Measurements from ENCODE around the gene WEE2. TPM values are rescaled to one million over a fixed set of nuclear protein-coding genes. Genes with fewer than 3 reads are reported as not detected.

The WEE2 gene
- total and polyA plus RNA-seq, 7 donors: 0.20 TPM; not detected in 6

DNA sequence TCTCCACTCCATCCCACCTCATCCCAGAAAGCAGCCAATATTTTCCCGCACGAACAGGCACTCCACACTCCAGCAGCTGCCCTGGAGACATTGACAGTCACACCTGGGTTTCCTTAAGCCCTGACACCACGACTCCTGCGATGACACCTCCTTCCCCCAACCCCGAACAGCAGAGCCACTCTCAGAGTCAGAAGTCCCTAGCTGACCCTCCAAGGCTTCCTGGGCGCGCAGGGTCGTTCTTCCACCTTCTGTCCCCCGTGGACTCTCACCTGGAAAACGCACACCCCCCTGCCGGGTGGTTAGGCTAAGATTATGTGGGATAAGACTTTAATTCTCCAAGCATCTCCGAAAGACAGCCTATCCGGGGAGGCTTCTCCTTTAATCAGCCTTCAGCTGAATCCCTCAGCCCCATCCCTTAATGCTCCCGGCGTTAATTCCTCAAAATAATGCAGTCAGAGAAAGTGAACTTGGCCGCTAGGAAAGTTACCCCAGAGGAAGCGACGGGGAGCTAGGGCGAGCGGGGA, 7.2 kb upstream of the WEE2 start:
- Histone ChIP-seq H3K9me3 (no peaks in the 10 kb centered on the region), H3K27ac (peak overlapping the region; percentile 81 to 90 (median 84)), H3K27me3 (no peaks in the 10 kb centered on the region), H3K4me1 (peaks cover 0 to 20% (median 19%) of the 10 kb centered on the region in 4 donors), H3K4me3 (peak overlapping the region; percentile 66 to 99 (median 84)), H3K36me3 (no peaks in the 10 kb centered on the region)
- DNase-seq: no peak
- WGBS, 2 donors: 4 to 10% methylated on average over 20 of the region's 20 CpGs
- intact Hi-C loops (cut with DNase I): loop anchor here (5.0 kb wide), 1 partner anchor 44 kb away; no protein-coding TSS in a partner anchor
- TF ChIP-seq POLR2AphosphoS5 (IDR thresholded peaks at IDR 0.05) (no peak), POLR2A (IDR thresholded peaks at IDR 0.05) (no peak), EP300 (IDR thresholded peaks at IDR 0.05) (no peak)
- TF ChIP-seq, protein P1, sequence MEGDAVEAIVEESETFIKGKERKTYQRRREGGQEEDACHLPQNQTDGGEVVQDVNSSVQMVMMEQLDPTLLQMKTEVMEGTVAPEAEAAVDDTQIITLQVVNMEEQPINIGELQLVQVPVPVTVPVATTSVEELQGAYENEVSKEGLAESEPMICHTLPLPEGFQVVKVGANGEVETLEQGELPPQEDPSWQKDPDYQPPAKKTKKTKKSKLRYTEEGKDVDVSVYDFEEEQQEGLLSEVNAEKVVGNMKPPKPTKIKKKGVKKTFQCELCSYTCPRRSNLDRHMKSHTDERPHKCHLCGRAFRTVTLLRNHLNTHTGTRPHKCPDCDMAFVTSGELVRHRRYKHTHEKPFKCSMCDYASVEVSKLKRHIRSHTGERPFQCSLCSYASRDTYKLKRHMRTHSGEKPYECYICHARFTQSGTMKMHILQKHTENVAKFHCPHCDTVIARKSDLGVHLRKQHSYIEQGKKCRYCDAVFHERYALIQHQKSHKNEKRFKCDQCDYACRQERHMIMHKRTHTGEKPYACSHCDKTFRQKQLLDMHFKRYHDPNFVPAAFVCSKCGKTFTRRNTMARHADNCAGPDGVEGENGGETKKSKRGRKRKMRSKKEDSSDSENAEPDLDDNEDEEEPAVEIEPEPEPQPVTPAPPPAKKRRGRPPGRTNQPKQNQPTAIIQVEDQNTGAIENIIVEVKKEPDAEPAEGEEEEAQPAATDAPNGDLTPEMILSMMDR (IDR thresholded peaks at IDR 0.05): no peak

DNA sequence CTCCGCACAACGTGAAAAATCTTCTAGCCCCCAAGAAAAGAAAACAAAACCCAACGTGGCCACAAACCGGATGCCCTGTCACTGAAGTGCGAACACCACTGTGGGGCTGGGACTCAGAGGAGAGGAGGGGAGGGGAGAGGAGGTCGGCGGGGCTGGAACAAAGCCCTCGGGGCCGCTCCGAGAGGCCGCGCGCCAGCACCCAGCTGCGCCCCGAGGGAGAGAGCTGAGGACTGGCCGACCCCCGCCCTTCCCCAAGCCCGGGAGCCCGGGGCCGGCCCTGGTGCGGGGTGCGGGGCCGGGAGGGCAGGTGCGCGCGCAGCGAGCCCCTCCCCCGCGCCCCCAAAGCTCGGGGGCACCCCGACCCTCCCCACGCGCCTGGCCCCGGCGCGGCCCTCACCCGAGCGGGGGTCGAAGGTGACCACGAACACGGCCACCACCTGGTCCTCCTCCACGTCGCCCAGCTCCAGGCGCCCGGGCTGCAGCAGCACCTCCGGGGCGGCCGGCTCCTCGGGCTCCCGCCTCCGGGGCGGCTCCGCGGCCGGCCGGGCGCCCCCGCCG, 6.6 kb upstream of the WEE2 start:
- DNase-seq: peak; percentile 70
- TF ChIP-seq POLR2A (IDR thresholded peaks at IDR 0.05) (no peak), POLR2AphosphoS5 (IDR thresholded peaks at IDR 0.05) (peak in 1 of 4 donors; percentile 14), EP300 (IDR thresholded peaks at IDR 0.05) (no peak)
- TF ChIP-seq, protein P1 (IDR thresholded peaks at IDR 0.05): no peak
- Histone ChIP-seq H3K4me1 (peaks cover 0 to 20% (median 19%) of the 10 kb centered on the region in 4 donors), H3K27ac (peak overlapping the region; percentile 81 to 90 (median 84)), H3K9me3 (no peaks in the 10 kb centered on the region), H3K4me3 (peak overlapping the region; percentile 66 to 99 (median 84)), H3K27me3 (no peaks in the 10 kb centered on the region), H3K36me3 (no peaks in the 10 kb centered on the region)
- WGBS, 2 donors: 0 to 1% methylated on average over 59 of the region's 59 CpGs
- intact Hi-C loops (cut with DNase I): loop anchor here (5.0 kb wide), 1 partner anchor 44 kb away; no protein-coding TSS in a partner anchor

DNA sequence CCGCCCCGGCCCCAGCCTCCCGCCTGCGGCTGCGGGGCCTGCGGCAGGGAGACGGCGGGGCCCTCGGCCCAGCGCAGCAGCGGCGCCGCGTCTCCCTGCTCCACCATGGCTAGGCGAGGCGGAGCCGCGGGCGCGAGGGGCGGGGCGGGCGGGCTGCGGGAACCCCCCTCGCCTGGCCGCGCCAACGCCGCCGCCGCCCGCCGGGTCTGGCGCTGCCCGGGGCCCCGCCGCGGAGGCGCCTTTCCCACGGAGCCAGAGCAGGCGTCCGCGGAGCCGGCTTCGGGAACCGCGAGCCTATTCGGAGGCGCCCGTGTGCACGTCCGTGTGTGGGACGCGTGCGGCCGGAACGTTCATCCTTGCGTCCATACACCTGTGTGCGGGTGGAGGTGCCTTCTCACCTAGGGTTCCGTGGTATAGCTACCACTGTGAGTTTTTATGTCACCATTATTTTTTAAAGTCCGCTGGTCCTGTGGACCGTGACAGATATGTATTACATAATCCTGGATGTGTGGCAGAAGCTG, 6.0 kb upstream of the WEE2 start, which contains the start of gene DENND11:
Gene DENND11 (minus strand): TSS at position 120 of the 521 bp plus-strand sequence. CDS start 13 bp downstream, at position 107.
- peak within 1 kb of the TSS; percentile 81 to 90 (median 84) for H3K27ac ChIP-seq
- no peak for TF ChIP-seq EP300 (IDR thresholded peaks at IDR 0.05)
- no peak for TF ChIP-seq POLR2A (IDR thresholded peaks at IDR 0.05)
- no peak for TF ChIP-seq POLR2AphosphoS5 (IDR thresholded peaks at IDR 0.05)
- TF ChIP-seq, protein P1 (IDR thresholded peaks at IDR 0.05): no peak
- no peaks in the 10 kb centered on the region for H3K27me3 ChIP-seq
- peak within 1 kb of the TSS; percentile 66 to 99 (median 84) for H3K4me3 ChIP-seq
- intact Hi-C loops (cut with DNase I): loop anchor here (5.0 kb wide), 1 partner anchor 45 kb away; no protein-coding TSS in a partner anchor
- no peaks in the 10 kb centered on the region for H3K9me3 ChIP-seq
- no peak for DNase-seq
- H3K4me1 ChIP-seq: peaks cover 0 to 20% (median 19%) of the 10 kb centered on the region in 4 donors
- 0 to 1% methylated on average over 62 of the region's 62 CpGs for WGBS, 2 donors
- H3K36me3 ChIP-seq: no peaks in the 10 kb centered on the region

DNA sequence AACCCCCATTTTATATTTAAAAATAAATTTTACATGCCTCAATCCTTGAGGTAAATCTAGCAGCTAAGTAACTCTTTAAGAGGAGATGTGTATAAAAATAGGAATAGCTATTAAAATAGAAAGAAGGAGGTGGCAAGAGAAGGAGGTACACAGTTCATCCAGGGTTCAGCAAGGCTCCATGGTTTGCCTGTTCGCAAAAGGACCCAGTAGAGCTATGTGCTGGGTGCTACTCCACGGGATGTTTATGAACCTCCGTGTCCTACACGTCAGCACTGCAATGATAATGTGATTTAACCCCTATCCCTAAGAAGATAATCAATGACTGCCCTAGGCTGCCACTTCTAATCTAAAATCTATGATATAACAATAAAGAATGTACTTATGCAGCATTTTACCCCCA, 5.3 kb upstream of the WEE2 start:
- H3K9me3 ChIP-seq: no peaks in the 10 kb centered on the region
- H3K36me3 ChIP-seq: no peaks in the 10 kb centered on the region
- peak overlapping the region; percentile 59 to 99 (median 84) for H3K4me3 ChIP-seq
- TF ChIP-seq EP300 (IDR thresholded peaks at IDR 0.05) (no peak), POLR2A (IDR thresholded peaks at IDR 0.05) (no peak), POLR2AphosphoS5 (IDR thresholded peaks at IDR 0.05) (no peak)
- 27 to 67% methylated on average over 4 of the region's 4 CpGs for WGBS, 2 donors
- DNase-seq: no peak
- H3K27ac ChIP-seq: peak overlapping the region in 1 of 4 donors; percentile 81
- no peaks in the 10 kb centered on the region for H3K27me3 ChIP-seq
- peaks cover 0 to 20% (median 19%) of the 10 kb centered on the region in 4 donors for H3K4me1 ChIP-seq
- intact Hi-C loops (cut with DNase I): loop anchor here (5.0 kb wide), 1 partner anchor 46 kb away; no protein-coding TSS in a partner anchor

DNA sequence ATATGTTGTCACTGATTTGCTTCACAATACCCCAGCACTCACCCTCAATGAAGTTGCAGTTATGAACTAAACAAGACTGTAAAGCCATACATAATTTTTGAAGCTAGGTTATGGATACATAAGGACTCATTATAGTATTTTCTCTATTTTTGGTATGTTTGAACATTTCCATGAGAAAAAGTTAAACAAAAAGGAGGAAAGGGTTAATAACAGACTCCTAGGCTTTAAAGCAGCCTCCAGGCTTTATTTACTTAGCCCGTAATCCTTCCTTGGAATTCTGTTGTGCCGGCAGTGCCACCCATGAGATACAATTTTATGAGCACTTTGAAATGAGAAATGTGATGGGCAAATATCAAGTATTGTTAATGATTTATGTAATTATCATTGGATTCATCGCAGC, 4.0 kb upstream of the WEE2 start:
- Histone ChIP-seq H3K9me3 (no peaks in the 10 kb centered on the region), H3K27me3 (no peaks in the 10 kb centered on the region), H3K4me1 (peaks cover 0 to 20% (median 17%) of the 10 kb centered on the region in 4 donors), H3K36me3 (no peaks in the 10 kb centered on the region), H3K4me3 (no peak overlapping the region), H3K27ac (no peak overlapping the region)
- WGBS, 2 donors: 14 to 58% methylated on average over 3 of the region's 3 CpGs
- no peak for TF ChIP-seq POLR2A (IDR thresholded peaks at IDR 0.05)
- no peak for TF ChIP-seq EP300 (IDR thresholded peaks at IDR 0.05)
- no peak for TF ChIP-seq POLR2AphosphoS5 (IDR thresholded peaks at IDR 0.05)
- TF ChIP-seq, protein P1 (IDR thresholded peaks at IDR 0.05): no peak
- intact Hi-C loops (cut with DNase I): loop anchor here (5.0 kb wide), 1 partner anchor 47 kb away; no protein-coding TSS in a partner anchor
- no peak for DNase-seq

All from sigmoid colon (tissue), 7 donors.